COLO668 (cell line): Measurements from ENCODE around the gene ZNF22.

Source experiments
- DNase-seq: peaks from one replicate; lab custom pipeline; 2025; ENCODE audit not compliant: unreplicated experiment; lab: John Stamatoyannopoulos, UW

The ZNF22 gene

DNA sequence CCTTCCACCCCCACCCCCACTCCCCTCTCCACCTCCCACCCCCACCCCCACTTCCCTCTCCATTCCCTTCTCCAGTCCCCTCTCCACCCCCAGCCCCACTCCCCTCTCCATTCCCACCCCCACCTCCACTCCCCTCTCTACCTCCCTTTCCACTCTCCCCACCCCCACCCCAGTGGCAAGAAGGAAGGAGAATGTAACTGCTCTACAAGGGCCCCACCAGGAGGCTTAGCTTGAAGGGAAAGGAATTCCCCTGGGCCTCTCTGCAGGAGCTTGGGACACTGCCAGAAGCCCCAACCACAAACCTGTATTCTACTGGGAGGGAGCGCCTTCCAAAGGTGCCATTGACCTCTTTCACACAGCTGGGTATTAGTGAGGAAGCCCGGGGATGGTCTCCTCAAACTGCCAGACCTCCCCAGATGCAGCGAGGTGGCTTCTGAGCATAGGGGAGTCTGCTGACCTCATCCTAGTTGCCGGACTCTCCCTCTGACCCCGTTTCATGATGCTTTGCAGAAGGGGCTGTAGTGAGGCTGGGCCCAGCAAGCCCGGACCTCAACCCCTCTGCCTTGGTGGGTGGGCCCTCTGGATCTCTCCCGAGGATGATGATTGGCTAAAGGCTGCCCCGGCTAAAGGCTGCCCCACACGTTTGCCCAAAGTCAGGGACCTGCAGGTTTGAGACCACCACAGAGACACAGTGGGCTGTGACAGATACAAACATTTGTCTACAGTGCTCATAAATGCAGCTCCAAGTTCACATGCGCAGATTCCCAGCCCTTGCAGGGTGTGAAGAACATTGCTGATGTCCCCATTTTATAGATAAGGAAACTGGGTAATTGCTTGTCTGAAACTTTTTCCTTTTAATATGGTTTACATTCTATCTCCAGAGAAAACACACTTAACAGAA lies 25.0 kb upstream of the ZNF22 start:
- DNase-seq: peak; percentile 60

- DNase-seq: no peak
Measured at GRCh38 chr10:44976352-44977198, 24.1 kb upstream of the ZNF22 start.

GRCh38 chr10:44977287-44978212 lies 23.2 kb upstream of the ZNF22 start:
- peak; percentile 27 for DNase-seq

GRCh38 chr10:44978213-44978569 lies 22.5 kb upstream of the ZNF22 start:
- DNase-seq: no peak

- DNase-seq: peak; percentile 93
Measured at GRCh38 chr10:44978570-44979280, 22.0 kb upstream of the ZNF22 start, which contains the start of gene DEPP1. DEPP1 (minus strand) TSS chr10:44978809; CDS start chr10:44978030, 779 bp downstream.

DNA sequence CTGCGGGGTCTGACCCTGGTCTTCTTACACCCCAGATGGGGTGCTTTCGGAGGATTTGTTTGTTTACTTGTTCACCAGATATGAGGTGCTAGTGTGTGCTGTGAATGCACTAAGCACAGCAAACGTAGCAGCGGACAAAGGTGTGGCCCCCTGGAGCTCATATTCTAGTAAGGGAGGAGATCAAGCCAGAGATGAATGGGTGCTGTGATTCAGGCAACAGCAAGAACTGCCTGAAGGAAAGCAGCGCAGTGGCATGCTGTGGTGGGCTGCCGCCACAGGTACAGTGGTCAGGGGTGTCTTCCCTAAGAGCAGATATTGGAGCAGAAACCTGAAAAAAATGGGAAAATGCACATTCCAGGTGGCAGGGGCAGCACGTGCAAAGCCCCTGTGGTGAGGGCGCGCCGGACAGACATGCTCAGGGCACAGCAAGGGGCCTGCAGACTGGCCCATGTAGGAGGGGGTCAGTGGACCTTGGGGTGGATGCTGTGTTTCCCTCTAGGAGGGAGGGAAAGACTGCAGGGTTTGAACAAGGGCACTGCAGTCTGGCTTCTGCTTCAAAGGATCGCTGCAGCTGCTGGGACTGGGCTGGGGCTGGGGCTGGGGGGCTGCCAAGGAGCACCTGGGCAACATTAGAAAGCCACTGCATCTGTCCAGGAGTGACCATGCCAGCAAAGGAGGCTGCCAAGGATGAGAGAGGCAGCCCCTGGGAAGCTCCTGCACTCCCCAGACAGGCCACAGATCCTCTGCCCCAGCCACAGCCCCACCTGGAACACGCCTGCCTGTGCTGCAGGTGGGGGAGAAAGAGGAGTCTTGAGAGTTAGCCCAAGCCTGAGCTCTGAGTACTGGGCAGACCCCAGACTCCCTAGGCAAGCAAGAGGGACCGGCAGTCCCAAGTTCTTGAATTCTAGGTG lies 21.2 kb upstream of the ZNF22 start:
- DNase-seq: peak; percentile 33

DNA sequence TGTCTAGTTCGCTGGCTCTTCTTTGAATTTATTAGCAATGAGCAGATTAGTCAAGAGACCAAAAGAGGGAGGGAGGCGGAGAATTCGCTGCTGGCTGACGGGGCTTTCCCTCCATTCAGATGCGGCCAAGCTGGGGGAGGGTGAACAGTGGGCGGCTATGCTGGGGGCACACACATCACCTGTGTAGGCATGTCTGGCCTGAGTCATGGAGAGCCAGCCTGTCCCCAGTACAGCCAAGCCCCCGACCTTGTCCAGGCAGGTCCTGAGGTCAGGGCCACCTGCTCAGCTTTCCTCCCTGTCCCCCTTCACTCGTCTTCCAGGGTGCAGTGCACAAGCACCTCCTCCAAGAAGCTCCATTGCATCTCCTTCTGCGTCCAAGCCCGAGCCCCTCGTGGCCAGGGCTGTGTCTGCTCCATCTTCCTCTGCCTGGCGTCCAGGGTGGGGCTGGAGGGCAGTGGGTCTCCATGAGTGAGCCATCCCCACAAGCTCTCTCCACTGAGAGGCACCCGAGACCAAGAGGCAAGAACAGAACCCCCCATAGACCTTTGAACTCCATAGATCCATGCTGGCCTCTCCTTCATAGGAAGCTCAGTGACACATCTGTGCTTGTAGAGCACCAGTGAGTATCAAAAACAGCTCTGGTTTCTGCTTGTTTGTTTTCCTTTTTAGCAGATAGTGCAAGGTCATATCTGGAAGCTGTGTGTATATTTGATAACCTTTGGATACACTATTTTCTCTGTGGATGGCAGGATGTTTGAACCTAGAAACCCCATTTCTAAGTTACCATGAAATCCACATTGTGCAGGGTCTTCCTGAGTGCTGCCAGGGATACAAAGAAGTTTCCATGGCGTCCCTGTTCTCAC lies 20.2 kb upstream of the ZNF22 start:
- DNase-seq: no peak

DNA sequence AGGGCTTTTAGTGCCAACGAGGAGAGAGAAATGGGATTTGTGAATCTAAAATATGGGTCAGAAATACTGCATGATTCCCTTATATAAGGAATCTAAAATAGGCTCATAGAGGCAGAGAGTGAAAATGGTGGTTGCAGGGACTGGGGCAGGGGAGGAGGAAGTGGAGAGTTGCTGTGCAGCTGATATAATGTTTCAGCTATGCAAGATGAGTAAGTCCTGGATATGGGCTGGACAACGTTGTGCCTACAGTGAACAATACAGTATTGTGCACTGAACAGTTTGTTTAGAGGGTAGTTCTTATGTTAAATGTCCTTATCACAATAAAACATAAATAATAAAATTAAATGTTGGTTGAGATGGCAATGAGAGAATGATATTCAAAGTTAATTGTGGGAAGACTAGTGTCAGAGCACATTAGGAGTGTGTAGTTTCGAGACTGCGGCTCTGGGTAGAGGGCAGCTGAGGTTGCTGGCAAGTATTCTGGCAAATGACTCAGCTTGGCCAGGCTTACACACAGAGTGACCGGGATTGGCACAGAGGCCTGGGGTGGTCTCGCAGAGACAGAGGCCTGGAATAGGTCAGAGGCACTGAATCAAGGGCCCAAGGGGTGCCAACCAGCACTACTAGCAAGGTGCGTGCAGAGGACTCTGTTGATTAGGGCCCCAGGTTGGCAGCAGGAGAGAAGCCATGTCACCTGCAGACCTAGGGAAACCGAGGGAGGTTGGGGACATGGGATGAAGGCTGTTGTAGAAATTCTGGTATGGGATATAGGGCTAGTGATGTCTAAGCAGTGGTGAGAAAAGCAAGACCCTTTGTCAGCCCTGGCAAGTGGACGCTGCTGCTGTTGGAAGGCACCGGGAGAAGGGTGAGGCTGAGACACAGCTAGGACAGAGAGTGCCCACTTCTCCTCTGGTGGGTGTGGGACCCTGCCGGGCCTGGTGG lies 19.3 kb upstream of the ZNF22 start:
- peak; percentile 9 for DNase-seq

DNA sequence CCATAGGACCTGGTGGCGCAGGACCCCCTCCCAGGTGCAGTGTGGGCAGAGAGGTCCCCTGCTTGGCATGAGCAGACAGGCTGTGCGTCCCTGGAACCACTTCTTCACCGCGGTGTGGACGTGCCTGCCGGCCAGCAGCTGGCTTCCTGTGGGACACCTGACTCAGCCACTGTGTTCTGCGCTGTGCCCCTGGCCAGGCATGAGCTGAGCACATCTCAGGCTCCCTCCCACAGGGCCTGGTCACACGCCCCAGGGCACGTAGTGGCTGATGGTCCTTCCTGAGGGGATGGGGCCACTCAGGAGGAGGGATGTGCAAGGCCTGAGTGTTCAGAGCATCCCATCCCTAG lies 18.6 kb upstream of the ZNF22 start:
- DNase-seq: peak; percentile 28

GRCh38 chr10:44982496-44982895 lies 18.2 kb upstream of the ZNF22 start:
- DNase-seq: no peak

GRCh38 chr10:44983066-44983894 lies 17.4 kb upstream of the ZNF22 start:
- no peak for DNase-seq

GRCh38 chr10:44983895-44984278 lies 16.8 kb upstream of the ZNF22 start:
- no peak for DNase-seq

GRCh38 chr10:44984671-44985101 lies 16.0 kb upstream of the ZNF22 start:
- DNase-seq: no peak

DNA sequence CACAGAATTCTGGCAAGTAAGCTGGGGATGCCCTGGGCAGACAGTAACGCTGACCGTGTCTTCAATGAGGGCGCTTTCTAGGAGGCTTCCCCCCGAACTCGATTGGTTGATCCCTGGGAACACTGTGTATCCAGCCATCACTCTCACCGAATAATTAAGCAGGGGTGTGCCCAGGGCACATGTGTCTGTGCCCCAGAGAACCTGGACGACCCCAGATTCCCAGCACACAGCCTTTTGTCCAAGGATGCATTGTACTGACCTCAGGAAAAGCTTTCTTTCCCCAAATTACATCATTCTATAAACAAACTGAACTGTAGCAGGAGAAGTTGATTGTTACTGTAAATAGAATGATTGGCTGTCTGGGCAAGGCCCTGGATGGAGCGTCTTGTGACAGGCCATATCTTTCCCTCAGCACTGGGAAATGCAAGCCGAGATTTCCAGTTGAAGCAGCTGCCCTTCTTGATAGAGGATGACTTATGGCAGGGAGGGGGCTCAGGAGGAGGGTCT lies 15.5 kb upstream of the ZNF22 start:
- DNase-seq: no peak

DNA sequence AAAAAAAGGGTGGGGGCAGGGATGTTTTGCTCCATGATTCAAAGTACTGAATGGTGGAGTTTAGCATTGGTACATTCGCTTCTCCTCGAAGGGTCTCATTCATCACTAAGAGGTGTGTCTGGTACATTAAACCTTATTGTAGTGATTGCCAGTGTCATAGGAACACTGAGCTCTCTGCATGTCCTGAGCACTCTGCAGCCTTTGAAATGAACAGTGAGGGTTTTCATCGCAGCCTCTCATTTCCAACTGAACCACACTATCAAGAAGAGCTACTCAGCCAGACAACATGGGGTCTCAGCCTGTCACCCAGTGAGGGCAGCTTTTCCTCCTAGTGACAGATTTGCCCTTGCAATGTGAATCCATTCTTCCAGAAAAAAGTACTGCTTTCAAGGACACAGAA lies 14.5 kb upstream of the ZNF22 start:
- no peak for DNase-seq

DNA sequence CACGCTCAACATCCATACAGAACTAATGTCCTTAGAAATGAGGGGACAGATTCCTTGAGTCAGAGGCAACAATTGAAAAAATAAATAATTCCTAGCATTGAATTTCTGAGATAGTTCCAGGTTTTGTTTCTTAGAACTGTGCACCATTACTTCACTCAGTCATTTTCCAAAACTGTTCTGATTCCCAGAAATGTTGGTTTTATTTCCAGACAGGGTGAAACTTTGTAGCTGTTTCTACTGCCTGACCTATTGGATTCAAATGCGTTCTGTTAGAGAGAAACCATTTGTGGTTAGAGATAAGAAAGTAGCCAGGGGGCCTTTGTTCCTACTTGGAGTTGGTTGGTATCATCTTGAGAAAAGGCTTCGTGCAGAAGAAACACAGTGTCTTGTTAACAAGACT lies 14.1 kb upstream of the ZNF22 start:
- no peak for DNase-seq
